Activated CD8-positive, alpha-beta memory T cell treated with anti-CD3 and anti-CD28 coated beads for 4 hours (primary cell): ENCODE data around the gene SUSD6.
"Not testable (repeated sequence)": the region's sequence is repeated elsewhere in the genome, so short reads cannot be mapped to it uniquely, and the experiment has no call there.

Experiments used
- DNase-seq, 2 donors: peaks; one replicate each; pipeline ENCODE4 v3.0.0-alpha.2; 2020; ENCODE audit warnings: low read depth in 2 of 2

SUSD6 gene

DNA sequence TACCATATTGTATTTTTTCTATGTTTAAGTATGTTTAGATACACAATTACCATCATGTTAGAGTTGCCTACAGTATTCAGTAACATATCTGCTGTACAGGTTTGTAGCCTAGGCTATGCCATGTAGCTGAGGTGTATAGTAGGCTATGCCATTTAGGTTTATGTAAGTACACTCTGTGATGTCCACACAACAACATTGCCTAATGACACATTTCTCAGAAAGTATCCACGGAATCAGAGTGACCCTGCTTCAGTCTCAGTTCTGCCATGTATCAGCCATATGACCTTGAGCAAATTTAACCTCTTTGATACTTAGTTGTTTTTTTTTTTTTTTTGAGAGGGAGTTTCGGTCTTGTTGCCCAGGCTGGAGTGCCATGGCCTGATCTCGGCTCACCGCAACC lies 12.7 kb downstream of the SUSD6 start:
- no peak for DNase-seq

DNA sequence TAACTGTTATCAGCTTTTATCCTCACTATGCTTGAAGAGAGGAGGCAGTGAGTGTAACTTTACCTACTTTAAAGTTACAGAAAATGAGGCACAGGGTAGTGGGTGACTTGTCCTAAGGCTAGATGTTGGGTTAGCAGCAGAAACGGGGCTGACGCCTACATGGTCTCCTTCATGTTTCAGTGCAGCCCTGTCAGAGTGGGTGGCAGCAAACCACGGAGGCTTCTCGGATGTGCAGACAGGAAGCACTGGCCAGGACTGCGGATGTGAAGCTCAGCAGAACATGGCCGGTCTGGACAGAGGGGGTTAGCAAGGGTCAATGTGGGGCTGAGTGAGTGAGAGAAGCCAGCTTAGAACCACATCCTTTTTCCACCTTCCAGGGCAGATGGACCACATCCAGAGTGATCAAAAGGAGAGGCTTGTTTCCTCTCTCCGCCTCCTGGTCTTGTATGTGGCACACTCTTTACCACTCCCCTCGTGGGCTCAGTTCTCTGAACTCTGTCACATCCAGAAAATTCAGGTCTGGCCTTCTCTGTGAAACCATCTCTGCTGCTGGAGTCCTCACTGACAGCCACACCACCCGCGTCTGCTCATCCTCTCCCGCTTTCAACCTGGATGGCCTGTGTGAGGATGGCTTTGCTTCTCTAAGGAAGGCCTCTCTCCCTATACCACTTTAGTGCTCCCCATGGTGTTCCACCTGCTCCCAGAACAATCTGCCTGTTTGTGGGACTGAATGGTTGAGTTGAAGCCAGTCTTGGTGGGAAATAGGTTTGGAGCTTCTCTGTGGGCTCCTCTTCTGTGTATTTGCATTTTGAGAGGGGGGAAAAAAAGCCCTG lies 14.1 kb downstream of the SUSD6 start:
- DNase-seq = peak; percentile 48 to 65

DNA sequence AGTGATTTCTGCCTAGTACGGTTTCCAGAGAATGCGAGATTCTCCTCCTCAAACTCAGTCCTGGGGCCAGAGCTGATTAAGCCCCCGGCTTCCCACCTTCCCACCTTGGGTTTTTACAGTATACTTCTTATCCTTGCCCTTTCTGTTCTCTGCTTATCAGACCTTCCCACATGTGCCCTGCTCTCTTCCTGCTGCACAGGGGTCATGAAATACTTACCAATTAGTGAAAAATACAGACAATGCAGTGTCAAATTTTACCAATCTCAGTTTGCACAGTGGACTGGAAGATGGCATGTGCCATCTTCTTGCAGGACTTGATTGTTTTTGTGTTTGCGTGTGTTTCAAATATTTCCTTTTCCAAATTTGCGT lies 14.7 kb downstream of the SUSD6 start:
- no peak for DNase-seq

DNA sequence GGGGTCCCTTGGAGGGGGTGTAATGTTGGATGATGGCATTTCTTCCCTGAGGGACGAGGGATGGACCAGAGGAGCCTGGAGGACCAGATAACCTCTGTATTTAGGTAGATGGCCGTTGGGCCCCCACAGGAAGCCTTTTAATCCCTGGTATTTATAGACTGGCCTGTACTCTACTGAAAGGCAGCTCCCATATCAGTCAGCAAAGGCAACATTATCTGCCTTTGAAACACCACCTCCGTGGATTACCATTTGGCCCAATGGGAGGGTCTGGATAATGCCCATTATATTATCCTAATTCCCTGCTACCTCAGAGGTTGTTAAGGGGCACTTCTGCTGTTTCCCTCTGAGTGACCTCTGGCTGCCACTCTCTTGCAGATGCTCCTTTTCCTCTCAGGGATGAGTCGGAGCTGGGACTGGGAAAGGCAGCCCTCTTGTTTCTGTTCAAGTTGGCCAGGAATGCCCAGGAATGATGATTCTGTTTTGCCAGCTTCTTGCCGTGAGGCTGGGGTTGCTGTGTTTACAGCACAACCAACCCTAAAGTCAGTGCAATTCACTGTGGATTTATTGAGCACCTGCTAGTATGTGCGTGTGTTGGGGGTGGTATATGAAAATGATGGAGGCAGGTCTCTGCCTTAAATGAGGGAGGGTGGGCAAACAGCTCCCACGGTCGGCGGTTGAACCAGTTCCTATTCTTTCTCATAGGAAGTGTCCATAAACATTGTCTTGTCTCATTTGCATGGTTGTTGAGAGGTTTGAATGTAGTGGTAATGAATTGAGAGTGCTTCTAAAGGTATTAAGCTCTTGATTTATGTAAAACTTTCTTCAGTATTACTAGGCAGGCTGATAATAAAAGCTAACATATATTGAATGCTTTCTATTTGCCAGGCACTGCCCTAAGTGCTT lies 18.1 kb downstream of the SUSD6 start:
- no peak for DNase-seq

DNA sequence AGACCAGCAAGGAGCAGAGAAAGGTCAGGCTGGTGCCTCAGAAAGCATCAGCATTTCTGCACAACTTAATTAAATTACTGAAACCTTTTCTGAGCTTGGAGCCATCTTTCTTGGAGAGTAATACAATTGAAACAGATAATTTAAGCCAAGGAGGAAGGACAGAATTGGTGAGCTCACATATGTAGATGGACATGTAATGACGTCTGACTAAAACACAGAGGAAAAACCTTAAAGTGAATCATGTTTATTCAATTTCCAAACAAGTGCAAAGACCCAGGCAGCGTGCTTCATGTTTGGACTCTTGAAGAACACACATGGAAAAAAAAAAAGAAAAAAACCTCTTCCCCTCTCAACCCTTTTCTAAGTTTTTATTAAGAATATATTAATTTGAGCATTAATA lies 19.0 kb downstream of the SUSD6 start:
- DNase-seq = no peak

DNA sequence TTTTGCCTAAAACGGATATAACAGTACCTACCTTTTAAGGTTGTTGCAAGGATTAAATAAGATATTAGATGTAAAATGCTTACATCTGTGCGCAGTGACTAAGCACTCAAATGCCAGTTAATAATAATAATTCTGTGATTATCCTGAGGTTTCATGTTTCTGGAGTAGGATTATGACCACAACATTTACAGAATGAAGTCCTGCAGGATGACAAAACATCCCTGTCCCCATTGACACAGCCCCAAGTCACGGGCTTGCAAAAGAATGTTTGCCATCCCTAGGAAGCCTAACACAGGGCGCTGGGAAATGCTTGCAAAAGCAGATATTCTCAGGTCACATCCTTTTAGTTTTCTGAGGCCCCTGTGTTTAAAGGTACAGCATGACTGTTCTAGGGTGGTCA lies 20.1 kb downstream of the SUSD6 start:
- DNase-seq = no peak

DNA sequence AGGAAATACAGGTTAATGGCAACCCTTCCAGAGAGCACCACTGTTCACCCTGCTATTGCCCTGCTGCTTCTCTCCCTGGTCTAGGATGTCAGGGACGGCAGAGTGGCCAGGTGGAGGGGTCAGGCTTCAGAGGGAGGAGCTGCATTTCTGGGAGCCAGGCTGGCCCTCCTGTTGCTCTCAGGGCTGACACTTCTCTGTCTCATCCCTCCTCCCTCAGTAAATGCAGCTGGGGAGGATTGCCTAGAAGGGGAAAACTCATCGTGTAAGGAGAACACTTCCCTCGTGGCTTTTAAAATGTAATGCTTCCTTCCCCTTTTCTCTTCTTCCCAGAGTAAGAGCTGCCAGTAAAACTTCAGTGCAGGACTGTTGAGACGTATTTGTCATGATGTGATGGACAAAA lies 20.8 kb downstream of the SUSD6 start:
- DNase-seq = no peak

DNA sequence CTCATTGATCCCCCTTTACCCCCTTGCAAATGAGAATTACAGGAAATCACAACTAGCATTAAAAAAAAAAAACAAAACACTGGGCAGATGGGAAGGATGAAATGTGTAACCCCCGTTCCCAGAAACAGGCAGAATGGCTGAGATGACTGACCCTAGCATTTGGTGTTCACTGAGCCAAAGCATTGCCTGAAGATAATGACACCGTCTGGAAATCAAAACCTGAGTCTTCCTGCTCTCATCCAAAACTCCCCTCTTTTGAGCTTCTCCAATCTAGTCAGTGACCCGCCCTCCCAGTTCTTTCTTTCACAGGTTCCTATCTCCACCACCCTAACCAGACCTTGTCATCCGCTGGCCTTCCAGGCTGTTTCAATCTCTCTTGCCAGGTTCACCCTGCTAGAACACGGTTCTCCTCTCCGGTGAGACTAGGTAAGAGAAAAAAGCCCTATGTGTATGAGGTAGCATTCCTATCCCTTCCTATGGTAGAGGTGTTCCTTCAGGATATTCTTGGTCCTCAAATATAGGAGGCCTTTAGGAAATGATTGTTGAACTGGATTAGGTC lies 21.3 kb downstream of the SUSD6 start:
- no peak for DNase-seq

DNA sequence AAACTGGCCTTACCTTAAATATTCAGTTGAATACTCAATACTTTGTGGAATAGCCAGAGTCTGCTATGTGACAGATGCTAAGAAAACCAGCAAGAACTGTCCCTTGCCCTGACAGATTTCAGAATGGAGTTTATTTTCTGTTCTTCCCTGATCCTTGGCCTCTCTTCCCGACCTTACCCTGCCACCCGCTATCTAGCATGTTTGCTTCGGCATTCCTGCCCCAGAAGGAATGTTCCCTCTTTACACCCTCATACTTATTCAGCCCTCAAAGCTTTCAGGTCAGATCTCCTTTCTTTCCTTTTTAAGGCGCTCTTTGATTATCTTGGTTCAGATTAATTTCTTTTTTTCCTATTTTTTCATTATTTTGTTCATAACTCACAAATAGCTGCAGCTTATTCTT lies 21.8 kb downstream of the SUSD6 start:
- no peak for DNase-seq

DNA sequence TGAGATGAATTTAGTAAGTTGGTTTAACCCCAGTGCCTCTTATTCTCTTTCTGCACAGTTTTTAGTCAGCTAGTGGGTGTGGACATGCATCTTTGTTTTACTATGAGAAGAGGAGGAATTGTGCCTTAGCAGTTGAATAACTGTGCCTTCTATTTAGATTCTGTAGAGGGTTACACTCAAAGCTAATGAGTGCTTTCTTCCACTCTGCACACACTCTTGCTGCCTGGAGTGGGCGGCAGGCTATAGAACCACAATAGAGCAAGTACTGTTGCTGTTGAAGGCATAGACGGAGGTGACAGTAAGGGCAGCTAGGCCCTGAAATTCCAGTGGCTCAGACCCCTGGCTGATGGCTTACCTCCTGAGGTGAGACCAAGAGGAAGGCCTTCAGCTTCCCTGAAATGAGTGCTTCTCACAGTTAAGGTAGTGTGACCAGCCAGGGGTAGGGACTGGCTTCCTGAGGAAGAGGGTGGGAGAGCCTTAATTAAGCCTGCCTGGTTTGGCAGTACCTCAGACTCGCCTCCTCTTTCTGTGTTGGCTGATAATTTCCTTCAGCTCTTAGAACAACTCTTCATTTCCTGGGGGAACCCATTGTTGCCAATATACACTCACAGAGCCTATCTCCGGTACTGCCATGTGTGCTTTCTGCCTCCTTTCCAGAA lies 24.7 kb downstream of the SUSD6 start:
- DNase-seq = peak in 1 of 2 donors; percentile 44

DNA sequence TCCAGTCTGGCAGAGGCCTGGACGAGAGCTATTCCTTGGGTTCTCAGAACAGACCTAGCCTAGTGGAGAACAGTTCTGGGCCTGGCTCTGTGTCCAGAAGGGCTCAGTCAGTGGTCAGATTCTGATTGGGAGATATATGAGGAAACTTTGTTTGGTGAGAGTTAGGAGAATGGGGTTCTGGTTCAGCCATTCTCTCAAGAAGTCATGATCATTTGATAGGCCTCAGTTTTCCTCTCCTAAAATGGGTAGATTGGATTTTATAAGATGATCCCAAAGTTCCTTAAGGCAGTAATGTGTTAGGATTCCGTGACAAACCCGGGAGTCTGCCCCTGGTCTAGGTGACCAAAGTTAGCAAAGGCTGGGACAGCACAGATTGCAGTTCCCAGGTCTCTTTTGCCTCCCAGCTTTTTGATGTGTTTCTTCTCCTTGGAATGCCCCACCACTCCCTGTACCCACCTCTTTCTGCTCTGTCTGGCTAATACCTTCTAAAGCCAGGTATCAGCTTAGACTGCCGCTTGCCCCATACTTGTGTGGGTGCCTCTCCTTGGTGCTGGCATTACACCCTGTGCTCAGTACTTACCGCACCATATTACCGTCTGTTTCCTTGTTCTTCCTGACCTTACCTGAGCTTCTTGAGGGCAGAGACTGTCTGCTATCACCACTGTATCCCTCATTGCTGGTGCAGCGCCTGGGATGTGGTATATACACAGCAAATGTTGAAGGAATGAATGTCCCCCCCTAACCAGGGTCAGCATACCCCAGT lies 25.5 kb downstream of the SUSD6 start:
- no peak for DNase-seq

DNA sequence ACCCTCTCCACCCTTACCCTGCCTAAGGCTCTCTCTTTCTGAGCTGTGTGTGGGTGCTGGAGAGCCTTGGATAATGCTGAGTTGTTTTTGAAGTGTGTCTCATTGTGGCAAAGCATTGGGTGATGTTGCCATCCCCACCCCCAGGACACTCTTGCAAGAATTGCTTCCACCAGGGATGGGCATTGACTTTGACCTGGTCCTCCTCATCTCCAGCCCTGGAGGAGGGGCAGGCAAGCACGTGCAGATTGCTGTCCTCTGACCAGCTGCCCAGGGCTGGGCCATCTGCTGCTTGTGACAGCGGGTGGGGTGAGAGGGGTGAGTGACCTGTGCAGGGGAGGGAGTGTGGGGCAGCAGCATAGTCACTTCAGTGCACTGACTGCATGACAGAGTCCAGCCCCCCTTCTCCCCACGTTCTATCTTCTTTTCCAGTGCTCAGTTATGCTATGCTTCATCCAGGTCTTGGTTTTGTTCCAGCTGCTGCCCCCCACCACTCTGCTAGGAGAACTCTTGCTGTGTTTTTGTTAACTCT lies 26.2 kb downstream of the SUSD6 start:
- no peak for DNase-seq

DNA sequence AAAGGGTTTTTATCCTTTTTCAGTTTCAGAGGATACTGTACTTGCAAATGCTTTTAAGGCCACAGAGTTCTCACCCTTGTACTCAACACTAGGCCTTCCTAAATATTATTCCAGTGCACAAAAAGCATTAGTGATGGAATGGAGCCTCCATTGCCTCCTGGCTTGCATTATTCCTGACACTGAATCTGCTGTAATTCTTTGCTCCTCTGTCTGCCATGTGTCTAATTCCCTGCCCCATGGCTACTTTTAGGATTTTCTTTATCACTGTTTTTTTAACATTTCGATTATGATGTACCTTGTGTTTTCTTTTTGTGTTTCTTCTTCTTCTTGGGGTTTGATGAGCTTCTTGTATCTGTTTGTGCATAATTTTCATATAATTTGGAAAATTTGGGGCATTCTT lies 29.5 kb downstream of the SUSD6 start:
- no peak for DNase-seq

DNA sequence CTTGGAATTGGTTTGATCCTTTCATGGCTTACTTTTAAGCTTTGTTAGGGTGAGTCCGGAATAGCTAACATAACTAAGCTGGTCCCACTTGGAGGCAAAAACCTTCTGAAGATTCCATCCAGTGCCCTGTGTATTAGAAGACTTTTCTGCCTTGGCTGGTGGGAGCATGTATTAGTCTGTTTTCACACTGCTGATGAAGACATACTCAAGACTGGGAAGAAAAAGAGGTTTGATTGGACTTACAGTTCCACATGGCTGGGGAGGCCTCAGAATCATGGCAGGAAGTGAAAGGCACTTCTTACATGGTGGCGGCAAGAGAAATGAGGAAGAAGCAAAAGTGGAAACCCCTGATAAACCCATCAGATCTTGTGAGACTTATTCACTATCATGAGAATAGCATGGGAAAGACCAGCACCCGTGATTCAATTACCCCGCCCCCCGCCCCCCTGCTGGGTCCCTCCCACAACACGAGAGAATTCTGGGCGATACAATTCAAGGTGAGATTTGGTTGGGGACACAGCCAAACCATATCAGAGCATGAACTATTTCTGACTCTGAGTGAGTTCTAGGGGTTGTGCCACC lies 30.9 kb downstream of the SUSD6 start:
- DNase-seq = not testable (repeated sequence)

DNA sequence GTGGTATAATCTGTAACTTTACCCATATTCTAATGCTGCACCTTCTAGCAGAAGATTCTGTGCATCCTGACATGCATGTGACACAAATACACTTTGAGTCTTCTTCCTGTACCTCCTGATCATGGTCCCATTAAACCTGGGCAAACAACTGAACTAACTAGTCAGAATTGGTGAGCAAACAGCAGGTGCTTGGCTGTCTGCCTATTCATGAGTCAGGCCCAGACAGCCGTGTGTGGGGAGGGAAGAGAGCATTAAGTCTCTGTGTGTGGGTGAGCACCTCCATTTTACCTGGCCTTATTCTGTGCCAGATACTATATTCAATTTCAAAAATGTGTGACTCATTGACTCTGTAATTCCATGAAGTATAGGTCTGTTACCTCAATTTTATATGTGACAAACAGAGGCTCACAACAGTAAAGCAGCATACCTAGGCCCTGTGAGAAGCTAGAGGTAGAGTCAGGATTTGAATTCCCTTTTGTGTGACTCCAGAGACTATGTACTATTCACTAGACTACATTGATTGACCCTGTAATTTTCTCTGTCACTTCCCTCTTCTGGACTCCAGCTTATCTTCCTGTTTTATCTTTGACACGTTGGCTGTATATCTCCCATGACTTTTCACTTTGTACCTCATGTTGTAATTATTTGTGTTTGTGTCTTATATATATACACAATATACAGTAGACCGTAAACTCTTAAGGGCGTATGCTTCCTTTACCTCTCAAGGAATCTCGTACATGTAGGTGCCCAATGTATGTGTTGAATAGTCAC lies 32.2 kb downstream of the SUSD6 start:
- peak; percentile 47 to 64 for DNase-seq

DNA sequence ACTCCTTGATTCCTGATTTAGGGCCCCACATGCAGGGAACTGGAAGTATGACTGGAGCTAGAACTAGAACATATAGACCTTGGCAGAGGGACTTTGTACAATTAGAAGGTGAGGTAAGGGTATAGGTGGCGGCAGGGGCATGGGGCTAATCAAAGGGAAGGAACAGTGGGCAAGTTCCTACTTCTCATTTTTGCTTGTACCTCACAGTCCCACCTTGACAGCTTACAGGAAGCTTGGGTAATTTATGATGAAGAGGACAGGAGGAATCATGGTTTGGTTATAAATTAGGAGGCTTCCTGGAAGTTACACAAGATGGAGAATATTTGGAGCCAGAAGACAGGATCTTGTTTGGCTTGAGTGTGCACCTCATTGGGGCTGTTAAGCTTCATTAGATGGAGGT lies 33.4 kb downstream of the SUSD6 start:
- no peak for DNase-seq

DNA sequence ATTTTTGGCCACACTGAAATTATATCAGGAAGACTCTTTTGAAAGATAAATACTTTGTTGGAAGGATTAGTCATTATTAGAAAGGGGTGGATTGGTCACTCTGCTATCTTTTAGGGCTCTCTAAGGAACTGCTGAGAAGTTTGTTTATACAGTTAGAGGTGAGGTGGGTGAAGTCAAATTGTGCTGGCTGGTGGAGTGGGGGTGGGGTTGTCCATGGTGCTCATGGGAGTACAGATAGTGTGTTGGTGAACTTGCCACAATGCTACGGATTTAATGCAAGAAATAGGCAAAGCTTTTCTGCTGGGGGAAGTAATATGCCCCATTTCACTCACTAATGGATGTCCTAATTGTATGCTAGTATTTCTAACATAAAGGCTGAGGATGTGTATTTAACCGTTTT lies 35.8 kb downstream of the SUSD6 start:
- DNase-seq = no peak

DNA sequence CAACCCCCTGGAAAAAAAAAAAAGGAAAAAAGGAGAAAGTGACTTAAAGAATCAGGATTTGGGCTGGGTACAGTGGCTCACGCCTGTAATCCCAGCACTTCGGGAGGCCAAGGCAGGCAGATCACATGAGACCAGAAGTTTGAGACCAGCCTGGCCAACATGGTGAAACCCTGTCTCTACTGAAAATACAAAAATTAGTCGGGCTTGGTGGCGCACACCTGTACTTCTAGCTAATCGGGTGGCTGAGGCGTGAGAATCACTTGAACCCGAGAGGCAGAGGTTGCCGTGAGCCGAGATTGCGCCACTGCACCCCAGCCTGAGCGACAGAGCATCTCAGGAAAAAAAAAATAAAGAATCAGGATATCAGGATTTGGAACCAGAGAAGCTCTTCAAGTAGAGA lies 36.2 kb downstream of the SUSD6 start:
- not testable (repeated sequence) for DNase-seq

DNA sequence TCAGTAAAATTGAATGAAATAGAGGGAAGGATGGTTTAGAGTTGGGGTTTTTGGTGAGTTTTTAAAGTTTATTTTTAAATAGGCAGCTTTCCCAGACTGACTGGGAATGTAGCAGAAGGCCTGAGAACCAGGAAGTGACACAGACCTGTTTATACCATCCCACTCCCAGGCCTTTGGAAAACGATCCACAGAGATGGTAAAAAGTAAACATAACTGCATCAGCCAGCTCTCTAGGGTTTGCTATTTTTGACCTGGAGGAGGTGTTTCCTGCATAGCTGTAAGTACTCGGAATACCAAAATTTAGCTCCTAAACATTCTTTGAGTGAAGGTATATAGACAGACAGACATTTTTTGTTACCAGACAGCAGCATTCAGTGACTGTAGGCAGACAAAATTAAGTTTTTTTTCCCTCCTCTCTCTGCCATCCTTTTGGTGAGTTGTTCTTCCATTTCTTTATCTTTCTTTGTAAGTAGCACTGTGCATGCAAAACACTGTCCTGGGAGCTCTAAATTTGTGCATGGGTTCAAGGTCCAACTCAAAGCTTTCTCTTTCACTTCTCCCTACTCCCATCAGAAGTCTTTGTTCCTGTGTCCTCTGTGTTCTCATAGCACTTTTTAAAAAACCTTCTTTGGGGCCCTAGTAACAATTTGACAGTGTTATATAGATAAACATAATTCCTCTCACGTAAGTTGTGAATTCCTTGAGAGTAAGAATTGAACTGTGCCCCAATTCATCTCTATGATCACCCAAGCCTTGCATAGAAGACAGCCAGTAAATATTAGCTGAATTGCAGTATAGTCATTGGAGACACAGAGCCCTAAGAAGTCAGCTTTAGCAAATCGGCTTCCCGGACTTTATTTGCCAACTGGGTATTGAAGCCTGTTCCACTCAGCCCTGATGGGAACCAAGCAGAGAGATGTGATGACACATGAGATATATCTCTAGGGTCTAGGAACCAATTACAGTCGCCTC lies 37.4 kb downstream of the SUSD6 start:
- no peak for DNase-seq
